PFSK-1 (cell line): ENCODE measurements around the gene EGF.

Experiments
- FOXP2 ChIP-seq: optimal IDR thresholded peaks from 2 replicates; pipeline ENCODE3; 2011; ENCODE audit warnings: borderline replicate concordance, control low read depth, inconsistent platforms; ENCODE audit not compliant: insufficient read depth; ENCODE audit errors: extremely low read length, extremely low read depth
- POLR2AphosphoS5 ChIP-seq: IDR thresholded peaks from 2 replicates; pipeline ENCODE4 v1.6.1; 2012; ENCODE audit warnings: low read depth, mild to moderate bottlenecking, control low read depth, low read length, moderate library complexity
- REST ChIP-seq, 2 experiments: IDR thresholded peaks; 2 replicates each; pipeline versions ENCODE4 v1.6.1 to v1.8.0; 2011 to 2012; ENCODE audit warnings: low read depth in 2 of 2, low read length in 2 of 2, control low read depth in 1 of 2, inconsistent platforms in 1 of 2, mild to moderate bottlenecking in 1 of 2, moderate library complexity in 1 of 2; ENCODE audit not compliant: insufficient read depth in 1 of 2
- SIN3A ChIP-seq: IDR thresholded peaks from 2 replicates; pipeline ENCODE4 v1.6.1; 2012; ENCODE audit warnings: mild to moderate bottlenecking, low read length, moderate library complexity, borderline replicate concordance; ENCODE audit not compliant: insufficient read depth
- TAF1 ChIP-seq: IDR thresholded peaks from 2 replicates; pipeline ENCODE4 v1.6.1; 2012; ENCODE audit warnings: low read length, control low read depth, borderline replicate concordance; ENCODE audit not compliant: insufficient read depth

Gene EGF

GRCh38 chr4:109967798-109968520 lies 55.3 kb downstream of the EGF start:
- no peak for TF ChIP-seq TAF1
- no peak for TF ChIP-seq SIN3A
- TF ChIP-seq REST (IDR thresholded peaks at IDR 0.05; ENCODE audit: insufficient read depth in 1 of 2, low read depth in 2 of 2, low read length in 2 of 2), result no peak
- TF ChIP-seq POLR2AphosphoS5, result no peak
- TF ChIP-seq FOXP2, result no peak

- TF ChIP-seq SIN3A (no peak), POLR2AphosphoS5 (no peak), FOXP2 (no peak), REST (IDR thresholded peaks at IDR 0.05; ENCODE audit: insufficient read depth in 1 of 2, low read depth in 2 of 2, low read length in 2 of 2) (no peak), TAF1 (no peak)
Measured at GRCh38 chr4:109969087-109969486, 56.4 kb downstream of the EGF start.

GRCh38 chr4:109969919-109970318 lies 57.2 kb downstream of the EGF start:
- no peak for TF ChIP-seq FOXP2
- TF ChIP-seq POLR2AphosphoS5, result no peak
- TF ChIP-seq SIN3A, result no peak
- TF ChIP-seq TAF1, result no peak
- TF ChIP-seq REST (IDR thresholded peaks at IDR 0.05; ENCODE audit: insufficient read depth in 1 of 2, low read depth in 2 of 2, low read length in 2 of 2), result no peak

- TF ChIP-seq TAF1 (no peak), SIN3A (no peak)
Measured at GRCh38 chr4:109972786-109973528, 60.3 kb downstream of the EGF start.

- TF ChIP-seq REST (IDR thresholded peaks at IDR 0.05; ENCODE audit: insufficient read depth in 1 of 2, low read depth in 2 of 2, low read length in 2 of 2) (no peak), TAF1 (no peak), FOXP2 (no peak), SIN3A (no peak), POLR2AphosphoS5 (no peak)
Measured at GRCh38 chr4:109973529-109973905, 60.8 kb downstream of the EGF start.
